ENCODE results near the gene SEC23A.
"Not testable (repeated sequence)": the region's sequence is repeated elsewhere in the genome, so short reads cannot be mapped to it uniquely, and the experiment has no call there.

Gene SEC23A

DNA sequence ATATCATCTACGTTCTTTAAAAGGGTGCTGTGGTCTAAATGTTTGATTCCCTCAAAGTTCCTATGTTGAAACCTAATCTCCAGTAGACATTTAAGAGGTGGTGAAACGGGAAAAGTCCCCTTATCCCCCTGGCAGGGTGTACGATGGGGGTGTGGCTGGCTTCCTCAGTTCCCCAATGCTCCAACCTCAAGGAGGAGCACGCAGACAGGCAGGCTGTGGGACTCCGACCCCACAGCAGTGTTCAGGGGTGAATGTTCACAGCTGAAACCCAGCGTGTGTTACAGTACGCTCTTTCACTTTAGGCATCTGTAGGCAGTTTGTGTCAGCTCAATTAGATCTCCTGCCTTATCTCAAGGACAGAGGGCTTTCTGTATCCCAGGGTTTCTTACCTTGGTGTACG, 73.2 kb downstream of the SEC23A start:
- DNase-seq (ENCODE audit: low spot score), result no peak

DNA sequence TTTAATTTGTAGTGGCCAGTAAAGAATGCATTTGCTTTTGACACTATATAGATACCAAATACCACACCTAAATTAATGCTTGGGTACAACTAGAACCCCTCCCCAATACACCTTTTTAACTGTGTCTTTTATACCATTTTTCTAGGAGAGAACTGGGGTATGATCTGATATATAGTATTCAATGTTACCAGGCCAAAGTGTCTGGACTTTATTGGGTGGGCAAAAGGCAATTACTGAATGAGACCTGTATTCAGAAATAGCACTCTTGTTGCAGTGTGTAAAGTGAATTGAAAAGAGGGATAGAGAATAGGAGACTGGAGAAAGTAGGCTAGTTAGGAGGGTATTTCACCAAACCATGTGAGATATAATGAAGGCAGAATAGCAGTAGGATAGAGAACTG, 74.4 kb downstream of the SEC23A start:
- DNase-seq (ENCODE audit: low spot score), result no peak

DNA sequence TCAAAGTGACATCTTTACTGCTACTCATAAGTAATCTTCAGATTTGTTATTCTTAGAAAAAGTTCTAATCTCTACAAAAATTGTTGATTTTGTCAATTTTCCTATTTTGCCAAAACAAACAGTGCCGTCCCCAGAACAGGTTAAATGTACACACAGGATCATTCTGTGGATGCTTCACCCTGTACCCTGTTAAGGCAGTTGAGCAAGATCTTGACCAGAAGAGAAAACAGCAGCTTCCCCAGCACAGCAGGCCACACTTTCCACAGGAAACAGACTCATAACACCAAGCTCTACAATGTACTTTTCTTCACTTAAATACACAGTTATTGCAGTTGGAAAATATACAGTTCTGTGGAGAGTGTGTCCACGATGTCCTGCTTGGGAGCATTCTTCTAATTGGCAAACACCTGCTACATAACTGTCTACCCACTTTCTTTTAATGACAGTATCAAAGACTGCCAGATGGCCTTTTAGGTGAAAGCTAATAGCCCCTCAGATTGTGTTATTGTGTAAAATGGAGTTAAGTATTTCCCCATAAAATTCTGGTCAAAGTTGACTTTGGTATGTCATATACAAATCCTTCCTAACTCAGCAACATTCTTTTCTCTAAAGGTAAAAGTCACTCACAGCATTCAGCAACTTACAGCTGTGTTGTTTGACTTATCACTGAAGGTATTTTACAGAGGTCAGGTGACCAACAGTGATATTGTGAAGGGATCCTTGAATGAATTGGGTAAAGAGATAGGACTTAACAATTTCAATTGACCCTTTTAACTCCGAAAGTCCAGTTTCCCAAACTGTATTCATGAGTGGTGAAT, 77.0 kb downstream of the SEC23A start:
- no peak for DNase-seq (ENCODE audit: low spot score)

DNA sequence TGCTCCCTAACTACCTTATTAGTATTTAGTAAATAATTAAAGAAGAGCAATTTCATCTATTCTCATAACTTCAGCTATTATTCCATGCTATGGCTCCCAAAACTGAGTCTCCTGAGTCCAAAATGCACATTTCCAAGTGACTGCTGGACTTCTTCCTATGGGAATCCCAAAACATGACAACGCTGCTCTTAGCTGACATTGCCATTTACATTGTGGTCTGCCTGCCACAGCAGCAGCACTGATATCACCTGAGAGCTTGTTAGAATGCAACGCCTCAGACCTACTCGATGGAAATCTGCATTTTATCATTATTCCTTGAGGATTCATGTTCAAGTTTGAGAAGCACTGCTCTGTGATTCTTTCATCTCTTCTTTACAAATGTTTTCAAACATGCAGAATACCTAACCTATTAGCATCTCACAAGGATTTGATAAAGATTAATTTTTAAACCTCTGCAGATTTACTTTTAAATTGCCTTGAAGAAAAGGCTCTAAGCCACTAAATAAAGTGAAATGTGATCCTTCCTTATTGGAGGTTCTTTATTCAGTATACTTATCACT, 77.7 kb downstream of the SEC23A start:
- no peak for DNase-seq (ENCODE audit: low spot score)

DNA sequence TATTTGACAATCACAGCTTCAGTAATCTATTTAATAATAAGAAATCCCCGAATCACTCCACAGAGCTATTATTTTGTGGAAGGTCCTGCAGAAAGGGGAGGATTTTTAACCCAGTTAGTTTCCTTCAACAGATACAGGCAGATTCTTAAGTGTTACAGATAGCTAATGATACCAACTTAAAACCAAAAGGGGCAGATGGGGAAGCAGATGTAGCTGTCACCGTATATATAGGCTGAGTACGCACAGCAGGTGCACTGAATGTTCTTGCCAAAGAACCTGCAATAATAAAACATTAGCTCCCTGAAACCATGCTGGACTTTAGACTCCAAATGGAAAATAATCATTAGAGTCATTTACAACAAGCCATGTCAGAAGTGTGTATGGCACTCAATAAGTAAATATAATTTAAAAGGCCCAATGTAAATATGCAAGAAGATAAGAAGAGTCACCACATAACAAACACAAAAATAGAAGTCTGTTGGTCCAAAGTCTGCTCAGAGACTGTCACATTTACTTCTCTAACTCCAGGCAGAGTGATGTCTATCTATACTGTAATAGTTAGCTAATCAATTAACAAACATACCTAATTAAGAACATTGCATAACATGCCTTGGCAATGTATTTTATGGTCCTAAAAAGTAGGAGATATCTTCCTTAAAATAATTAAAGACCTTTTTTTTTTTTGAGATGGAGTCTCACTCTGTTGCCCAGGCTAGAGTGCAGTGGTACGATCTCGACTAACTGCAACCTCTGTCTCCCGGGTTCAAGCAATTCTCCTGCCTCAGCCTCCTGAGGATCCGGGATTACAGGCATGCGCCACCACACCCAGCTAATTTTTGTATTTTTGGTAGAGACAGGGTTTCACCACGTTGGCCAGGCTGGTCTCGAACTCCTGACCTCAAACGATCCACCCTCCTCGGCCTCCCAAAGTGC, 78.8 kb downstream of the SEC23A start:
- DNase-seq (ENCODE audit: low spot score), result no peak

DNA sequence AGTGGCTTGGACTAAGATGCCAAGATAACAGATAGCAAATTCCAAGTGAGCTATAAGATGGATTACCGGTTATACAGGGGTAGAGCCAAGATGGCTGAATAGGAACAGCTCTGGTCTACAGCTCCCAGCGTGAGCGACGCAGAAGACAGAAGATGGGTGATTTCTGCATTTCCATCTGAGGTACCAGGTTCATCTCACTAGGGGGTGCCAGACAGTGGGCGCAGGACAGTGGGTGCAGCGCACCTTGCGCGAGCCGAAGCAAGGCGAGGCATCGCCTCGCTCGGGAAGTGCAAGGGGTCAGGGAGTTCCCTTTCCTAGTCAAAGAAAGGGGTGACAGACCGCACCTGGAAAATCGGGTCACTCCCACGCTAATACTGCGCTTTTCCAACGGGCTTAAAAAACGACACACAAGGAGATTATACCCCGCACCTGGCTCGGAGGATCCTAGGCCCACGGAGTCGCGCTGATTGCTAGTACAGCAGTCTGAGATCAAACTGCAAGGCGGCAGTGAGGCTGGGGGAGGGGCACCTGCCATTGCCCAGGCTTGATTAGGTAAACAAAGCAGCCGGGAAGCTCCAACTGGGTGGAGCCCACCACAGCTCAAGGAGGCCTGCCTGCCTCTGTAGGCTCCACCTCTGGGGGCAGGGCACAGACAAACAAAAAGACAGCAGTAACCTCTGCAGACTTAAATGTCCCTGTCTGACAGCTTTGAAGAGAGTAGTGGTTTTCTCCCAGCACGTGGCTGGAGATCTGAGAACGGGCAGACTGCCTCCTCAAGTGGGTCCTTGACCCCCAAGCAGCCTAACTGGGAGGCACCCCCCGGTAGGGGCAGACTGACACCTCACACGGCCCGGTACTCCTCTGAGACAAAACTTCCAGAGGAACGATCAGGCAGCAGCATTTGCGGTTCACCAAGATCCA, 85.7 kb downstream of the SEC23A start:
- DNase-seq (ENCODE audit: low spot score), result not testable (repeated sequence)

DNA sequence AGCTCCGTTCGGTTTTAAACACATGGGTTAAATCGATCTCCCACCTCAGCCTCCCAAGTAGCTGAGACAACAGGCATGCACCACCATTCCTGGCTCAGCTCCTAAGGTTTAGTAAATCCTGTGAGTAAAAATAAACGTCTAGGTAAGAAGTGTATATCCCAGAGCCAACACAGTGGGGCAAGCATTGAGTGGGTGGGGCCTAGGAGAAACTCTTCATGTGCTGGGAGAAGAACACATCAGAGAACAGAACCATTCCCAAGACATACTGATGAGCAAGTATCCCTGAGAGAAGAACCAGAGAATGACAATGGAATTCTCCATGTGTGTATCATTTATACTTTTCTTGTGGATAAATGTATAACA, 86.3 kb downstream of the SEC23A start:
- DNase-seq (ENCODE audit: low spot score), result no peak

DNA sequence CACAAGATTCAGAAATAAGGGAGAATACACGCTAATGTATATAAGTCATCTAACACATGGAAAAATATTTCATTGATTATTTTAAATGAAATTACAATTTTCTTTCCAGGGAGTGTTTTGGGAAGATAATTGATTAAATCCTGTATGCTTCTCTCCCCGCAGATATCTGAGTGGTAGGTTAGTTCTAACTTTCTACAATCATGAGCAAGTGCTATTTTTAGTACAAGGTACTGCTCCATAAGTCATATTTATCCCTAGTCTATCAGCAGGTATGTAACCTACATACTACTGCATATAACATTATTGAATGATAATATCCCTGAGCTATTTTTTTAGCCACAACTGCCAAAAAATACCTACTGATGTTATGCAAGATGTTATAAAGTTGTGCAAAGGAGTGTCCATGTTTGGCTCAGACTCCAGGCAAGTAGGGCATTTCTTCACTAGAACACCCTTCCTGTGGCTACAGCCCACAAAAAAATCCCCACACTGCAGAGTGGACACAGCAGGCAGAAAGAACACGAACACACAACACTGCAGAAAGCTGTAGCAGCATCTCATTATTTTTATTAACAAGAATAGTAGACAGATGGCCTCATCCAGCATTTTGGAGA, 87.0 kb downstream of the SEC23A start:
- no peak for DNase-seq (ENCODE audit: low spot score)

DNA sequence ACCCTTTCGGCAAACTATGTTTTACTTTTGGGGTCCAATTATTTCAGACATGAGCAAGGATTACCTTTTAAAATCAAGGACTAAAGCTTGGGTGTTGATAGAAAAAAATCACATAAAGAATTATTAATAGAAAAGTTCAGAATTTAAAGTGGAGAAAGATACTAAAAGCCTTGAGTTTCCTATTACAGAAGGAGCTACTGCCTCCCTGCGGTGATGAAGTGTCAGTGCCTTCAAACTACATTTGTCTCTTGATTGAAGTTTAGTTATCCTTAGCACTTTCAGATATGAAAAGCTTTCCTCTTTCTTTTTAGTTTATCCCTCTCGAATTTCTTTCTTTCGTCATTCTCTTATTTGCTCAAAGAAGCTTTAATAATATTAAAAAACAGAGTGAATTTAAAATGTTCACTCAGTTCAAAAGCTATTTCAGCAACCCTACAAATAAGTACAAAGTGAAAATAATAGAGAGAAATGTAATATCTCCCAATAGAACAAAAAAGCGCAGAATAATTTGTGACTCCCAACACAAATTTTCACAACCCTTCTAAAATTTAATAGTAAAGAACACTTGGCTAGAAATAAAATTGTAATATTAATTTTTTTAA, 87.6 kb downstream of the SEC23A start:
- DNase-seq (ENCODE audit: low spot score), result peak; percentile 49

DNA sequence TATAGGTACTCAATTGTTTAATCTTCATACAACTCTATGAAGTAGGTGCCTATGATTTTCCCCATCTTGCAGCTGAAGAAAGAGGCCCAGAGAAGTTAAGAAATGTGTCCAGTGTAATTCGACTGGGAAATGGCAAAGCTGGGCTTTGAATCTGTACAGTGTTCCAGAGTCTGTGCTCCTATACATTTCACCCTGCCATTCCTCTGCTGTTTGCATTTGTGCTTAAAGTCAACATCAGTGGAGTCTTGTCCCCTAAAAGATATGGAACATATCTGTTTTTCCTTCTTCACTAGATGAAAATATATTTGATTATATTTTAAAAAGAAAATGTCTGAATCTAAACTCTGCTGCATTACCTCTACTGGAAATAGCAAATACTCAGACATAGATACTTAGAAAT, 88.6 kb downstream of the SEC23A start:
- DNase-seq (ENCODE audit: low spot score), result no peak

DNA sequence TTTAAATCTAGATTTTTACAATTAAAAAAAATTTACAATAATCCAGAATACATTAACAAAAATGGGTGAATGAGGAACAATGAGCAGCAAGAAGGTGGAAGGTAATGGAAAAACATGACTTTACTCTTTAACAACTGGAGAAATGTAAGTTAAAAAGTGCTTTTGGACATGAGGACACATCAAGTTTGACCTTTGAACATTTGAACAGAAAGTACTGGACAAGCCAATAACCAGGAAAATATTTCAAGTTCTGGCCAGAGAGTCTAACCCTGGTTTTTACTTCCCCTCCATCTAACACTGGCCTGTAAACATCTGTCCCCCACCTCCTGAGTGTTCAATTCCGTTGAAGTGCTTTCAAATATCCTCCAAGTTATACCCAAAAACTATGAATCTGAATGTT, 94.1 kb downstream of the SEC23A start:
- DNase-seq (ENCODE audit: low spot score), result not testable (repeated sequence)

DNA sequence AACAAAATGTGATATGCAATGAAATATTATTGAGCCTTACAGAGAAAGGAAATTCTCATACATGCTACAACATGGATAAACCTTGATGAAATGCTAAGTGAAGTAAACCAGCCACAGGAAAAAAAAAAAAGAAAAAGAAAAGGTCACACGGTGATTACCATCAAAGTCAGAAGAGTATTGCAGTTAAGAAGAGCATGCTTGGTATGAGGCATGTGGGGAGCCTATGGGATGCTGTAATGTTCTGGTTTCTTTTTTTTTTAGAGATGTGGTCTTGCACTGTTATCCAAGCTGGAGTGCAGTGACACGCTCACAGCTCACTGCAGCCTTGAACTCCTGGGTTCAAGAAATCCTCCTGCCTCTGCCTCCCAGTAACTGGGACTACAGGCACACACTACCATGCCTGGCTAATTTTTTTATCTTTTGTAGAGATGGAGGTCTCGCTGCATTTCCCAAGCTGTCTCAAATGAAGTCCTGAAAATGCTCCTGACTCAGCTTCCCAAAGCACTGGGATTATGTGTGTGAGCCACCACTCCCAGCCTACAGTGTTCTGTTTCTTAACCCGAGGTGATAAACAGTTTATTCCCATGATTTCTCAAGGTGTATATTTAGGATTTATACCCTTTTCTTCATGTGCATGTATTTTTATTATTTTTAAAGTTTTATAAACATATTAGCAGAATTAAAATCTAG, 96.2 kb downstream of the SEC23A start:
- DNase-seq (ENCODE audit: low spot score), result no peak

DNA sequence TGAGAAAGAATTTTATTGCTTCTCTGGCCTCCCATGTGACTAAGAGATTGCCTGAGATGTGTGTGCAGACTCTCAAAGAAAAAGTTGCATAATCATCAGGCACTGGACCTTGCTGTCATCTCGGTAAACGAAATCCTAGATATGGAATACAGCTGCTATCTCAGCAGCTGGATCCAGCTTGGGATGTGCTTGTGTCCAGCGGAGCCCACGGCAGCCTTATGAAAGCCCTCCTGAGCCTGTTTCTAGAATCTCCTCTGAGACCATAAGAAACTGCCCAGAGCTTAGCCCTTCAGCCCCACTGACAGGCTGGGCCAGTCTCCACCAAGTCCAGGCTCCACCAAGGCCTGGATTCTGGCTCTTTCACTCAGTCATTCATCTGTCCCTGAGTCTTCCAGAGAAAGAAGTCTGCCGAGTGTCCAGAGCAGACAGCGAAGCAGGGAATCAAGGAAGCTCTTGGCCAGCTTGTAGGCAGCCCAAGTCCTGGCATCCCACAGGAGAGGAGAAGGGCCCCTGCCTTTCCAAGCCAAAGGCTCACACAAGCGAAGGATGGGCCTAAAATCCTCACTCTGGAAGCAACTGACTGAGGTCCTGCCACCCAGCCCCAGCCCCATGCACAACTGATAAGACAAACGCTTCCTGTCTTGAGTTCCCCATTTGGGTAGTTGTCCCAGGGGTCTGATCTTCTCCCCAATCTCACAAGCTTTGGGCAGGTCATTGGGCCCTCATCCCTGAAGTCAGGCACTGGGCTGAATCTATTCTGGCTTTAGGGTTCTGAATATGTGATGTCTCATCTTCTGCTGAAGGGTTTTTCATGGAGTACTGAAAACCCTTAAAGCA, 97.8 kb downstream of the SEC23A start:
- DNase-seq (ENCODE audit: low spot score), result no peak

DNA sequence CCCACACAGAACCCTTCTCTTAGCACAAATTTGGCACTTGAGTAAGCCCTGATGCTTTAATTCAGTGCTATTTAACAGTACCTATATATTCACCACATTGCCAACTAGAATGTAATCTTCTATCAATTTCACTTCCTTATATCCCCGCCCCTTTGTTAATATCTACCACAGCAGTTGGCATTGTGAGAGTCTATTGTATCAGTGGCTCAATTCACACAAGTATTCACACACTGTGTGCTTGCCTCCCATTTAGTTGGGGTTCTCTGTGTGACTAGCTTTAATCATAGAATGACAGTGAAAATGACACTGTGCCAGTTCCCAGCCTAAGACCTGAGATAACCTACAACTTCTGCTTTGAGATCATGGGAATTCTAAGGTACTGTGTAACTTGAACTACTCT, 103.1 kb downstream of the SEC23A start:
- DNase-seq (ENCODE audit: low spot score), result no peak

DNA sequence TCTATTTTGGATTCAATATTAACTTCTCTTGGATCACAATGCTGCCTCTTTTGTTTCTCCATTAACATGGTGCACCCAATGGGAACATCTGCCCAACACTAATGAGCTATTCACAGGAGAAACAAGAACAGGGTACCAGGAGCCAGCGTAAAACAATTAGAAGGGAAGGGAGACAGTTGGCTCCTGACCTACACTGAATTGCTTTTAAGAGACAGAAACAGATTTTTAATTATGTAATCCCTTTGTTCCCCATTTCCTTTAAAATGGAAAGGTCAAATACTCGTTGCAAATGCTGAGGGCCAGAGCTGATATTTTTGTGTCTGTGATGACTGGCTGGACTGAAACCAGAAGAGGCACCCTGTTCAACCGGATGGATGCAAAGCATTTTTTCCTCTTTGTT, 108.3 kb downstream of the SEC23A start:
- no peak for DNase-seq (ENCODE audit: low spot score)

DNA sequence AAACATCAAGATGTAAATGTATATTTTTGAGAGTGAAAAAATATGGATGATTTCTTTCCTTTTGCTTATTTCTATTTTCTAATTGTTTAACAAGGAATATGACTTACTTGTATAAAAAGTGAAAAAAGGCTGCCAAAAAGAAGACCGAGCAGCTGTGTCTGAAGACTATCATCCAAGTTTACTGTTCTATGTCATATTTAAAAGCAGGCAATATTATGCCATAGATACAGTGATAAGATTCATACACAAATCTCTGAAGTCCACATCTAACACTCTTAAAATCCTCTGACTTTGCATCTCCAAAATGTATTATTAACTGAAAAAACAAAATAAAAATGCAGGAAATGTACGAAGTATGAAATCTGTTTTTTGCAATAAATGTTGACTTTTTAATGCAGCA, 109.1 kb downstream of the SEC23A start:
- no peak for DNase-seq (ENCODE audit: low spot score)

DNA sequence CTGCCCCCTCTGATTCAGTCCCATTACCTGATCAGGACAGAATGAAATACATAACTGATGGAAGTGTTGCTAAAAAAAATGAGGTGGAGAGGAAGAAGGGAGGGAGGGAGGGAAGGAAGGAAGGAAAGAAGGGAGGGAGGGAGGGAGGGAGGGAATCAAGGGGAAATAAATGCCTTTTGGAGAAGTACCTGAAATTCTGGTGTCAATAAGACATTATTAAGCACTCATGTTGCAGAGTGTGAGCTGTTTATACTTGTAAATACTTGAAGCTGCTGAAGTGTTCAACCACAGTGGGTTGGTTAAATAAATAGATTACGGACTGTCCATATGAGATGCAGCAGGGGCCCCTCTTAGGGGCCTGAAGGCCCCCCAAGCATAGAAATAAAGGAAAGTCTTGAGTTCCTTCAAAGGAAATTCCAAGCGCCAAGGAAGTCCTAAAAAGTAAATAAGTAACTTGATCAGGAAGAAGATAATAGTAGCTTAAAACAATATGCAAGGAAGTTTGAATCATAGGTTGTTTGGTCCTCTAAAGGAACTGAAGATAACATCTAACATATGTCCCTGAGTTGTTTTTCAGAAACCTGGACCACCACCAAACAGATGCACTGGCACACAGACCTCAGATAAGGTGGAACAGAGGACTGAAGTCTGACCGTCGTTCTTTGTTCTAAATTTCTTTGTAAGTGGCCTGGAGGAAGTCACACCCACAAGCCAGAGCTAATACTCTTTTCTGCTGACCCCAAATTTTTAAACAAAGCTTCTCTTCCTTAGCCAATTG, 110.8 kb downstream of the SEC23A start:
- DNase-seq (ENCODE audit: low spot score), result no peak

DNA sequence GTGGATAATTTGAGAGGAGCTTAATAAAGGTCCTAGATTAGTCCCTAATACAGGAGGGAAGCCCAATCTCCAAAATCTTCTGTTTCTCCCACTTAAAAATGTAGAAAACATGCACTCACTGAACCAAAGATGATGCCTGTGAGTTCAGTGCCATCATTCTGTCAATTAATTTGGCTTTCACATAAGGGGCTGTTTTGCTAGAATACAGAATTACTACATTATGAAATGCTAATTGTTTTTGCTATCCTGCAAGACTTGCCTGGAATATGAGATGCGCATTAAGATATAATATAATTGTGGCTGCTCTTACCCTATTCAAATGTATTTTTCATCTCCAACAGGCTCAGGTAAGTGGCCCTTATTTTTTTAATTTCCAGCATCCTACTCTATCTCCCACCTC, 111.7 kb downstream of the SEC23A start:
- DNase-seq (ENCODE audit: low spot score), result no peak

Data from COLO829 (cell line).